IMR-90 (cell line): ENCODE data around the gene PAFAH1B1. TPM values are rescaled to one million over a fixed set of nuclear protein-coding genes. Genes with fewer than 3 reads are reported as not detected.

Experiments
- ATAC-seq: fragments of 200-7000 bp; cut with Tn5 transposase; 2 replicates; pipeline ENCODE4 v1.9.1; 2020; ENCODE audit warnings: low read depth, mild to moderate bottlenecking, moderate library complexity
- BruUV-seq: library from RNA; stranded (reverse); fragments of 400-500 nt; replicated peaks from 2 replicates; lab custom pipeline; 2021; lab: Mats Ljungman, UMichigan
- CTCF ChIA-PET: fragments of 300-600 bp; formaldehyde crosslinking; extraction: SDS; loops from one replicate; lab custom pipeline; 2021; ENCODE audit warnings: antibody characterized with exemption; lab: Yijun Ruan, JAX
- POLR2A ChIA-PET: fragments of 300-600 bp; sonication (Branson Sonifier 250); formaldehyde crosslinking; loops from one replicate; lab custom pipeline; 2022; ENCODE audit warnings: antibody characterized with exemption; ENCODE audit not compliant: unreplicated experiment; lab: Charles Lee
- DNase-seq: peaks from one replicate; pipeline ENCODE4 v3.0.0; 2013
- H2AFZ ChIP-seq: replicated peaks from 2 replicates; pipeline ENCODE3; 2013; ENCODE audit warnings: low read length, mild to moderate bottlenecking; ENCODE audit not compliant: poor library complexity
- H2AK5ac ChIP-seq: 2 replicates; pipeline ENCODE4 v1.6.1; 2013; ENCODE audit warnings: low read depth, low read length, inconsistent platforms
- H2AK9ac ChIP-seq: replicated peaks from 2 replicates; pipeline ENCODE3; 2013; ENCODE audit warnings: mild to moderate bottlenecking, low read depth, low read length, moderate library complexity; ENCODE audit not compliant: poor library complexity
- H2BK120ac ChIP-seq: 2 replicates; pipeline ENCODE4 v1.6.1; 2013; ENCODE audit warnings: low read depth, low read length, inconsistent platforms
- H2BK15ac ChIP-seq: 3 replicates; pipeline ENCODE4 v1.6.1; 2013; ENCODE audit warnings: low read depth, low read length, inconsistent platforms
- H2BK20ac ChIP-seq: 2 replicates; pipeline ENCODE4 v1.6.1; 2013; ENCODE audit warnings: low read depth, mild to moderate bottlenecking, inconsistent platforms, low read length, moderate library complexity
- H2BK5ac ChIP-seq: 2 replicates; pipeline ENCODE4 v1.6.1; 2013; ENCODE audit warnings: mild to moderate bottlenecking, low read depth, low read length, inconsistent platforms; ENCODE audit not compliant: poor library complexity, severe bottlenecking
- H3K14ac ChIP-seq: replicated peaks from 2 replicates; pipeline ENCODE4 v1.6.1; 2013; ENCODE audit warnings: low read depth, low read length, inconsistent platforms
- H3K18ac ChIP-seq: 2 replicates; pipeline ENCODE4 v1.6.1; 2013; ENCODE audit warnings: low read depth, low read length, control low read depth
- H3K23ac ChIP-seq: 2 replicates; pipeline ENCODE4 v1.6.1; 2013; ENCODE audit warnings: low read depth, low read length, inconsistent platforms
- H3K27ac ChIP-seq: 2 replicates; pipeline ENCODE4 v1.5.1; 2013; ENCODE audit warnings: mild to moderate bottlenecking, control low read depth, low read length; ENCODE audit not compliant: insufficient read depth
- H3K27me3 ChIP-seq: 2 replicates; pipeline ENCODE4 v1.6.1; 2013; ENCODE audit warnings: low read length; ENCODE audit not compliant: control insufficient read depth, insufficient read depth
- H3K36me3 ChIP-seq: 2 replicates; pipeline ENCODE4 v1.6.1; 2013; ENCODE audit warnings: low read length, mixed read lengths; ENCODE audit not compliant: control insufficient read depth, insufficient read depth
- H3K4ac ChIP-seq: 2 replicates; pipeline ENCODE4 v1.6.1; 2013; ENCODE audit warnings: low read depth, low read length, inconsistent platforms
- H3K4me1 ChIP-seq: 2 replicates; pipeline ENCODE4 v1.6.1; 2013; ENCODE audit warnings: low read length, mixed read lengths; ENCODE audit not compliant: control insufficient read depth, insufficient read depth
- H3K4me2 ChIP-seq: 2 replicates; pipeline ENCODE4 v1.6.1; 2013; ENCODE audit warnings: low read depth, mild to moderate bottlenecking, control low read depth, low read length, moderate library complexity
- H3K4me3 ChIP-seq: 2 replicates; pipeline ENCODE4 v1.5.1; 2013; ENCODE audit warnings: low read depth, mild to moderate bottlenecking, control low read depth, low read length, moderate library complexity; ENCODE audit not compliant: insufficient read depth
- H3K56ac ChIP-seq: 2 replicates; pipeline ENCODE4 v1.6.1; 2013; ENCODE audit warnings: low read length, inconsistent platforms; ENCODE audit not compliant: insufficient read depth; ENCODE audit errors: extremely low read depth
- H3K79me1 ChIP-seq, 2 experiments: 2 replicates each; pipeline ENCODE4 v1.6.1; 2013; ENCODE audit warnings: low read length in 2 of 2, inconsistent platforms in 1 of 2, low read depth in 1 of 2
- H3K9ac ChIP-seq: 2 replicates; pipeline ENCODE4 v1.6.1; 2013; ENCODE audit warnings: low read depth, low read length, control low read depth
- H3K9me1 ChIP-seq: 2 replicates; pipeline ENCODE4 v1.6.1; 2013; ENCODE audit warnings: low read length, inconsistent platforms; ENCODE audit not compliant: insufficient read depth
- H3K9me3 ChIP-seq: 2 replicates; pipeline ENCODE4 v1.6.1; 2013; ENCODE audit warnings: low read length; ENCODE audit not compliant: control insufficient read depth, insufficient read depth
- H4K20me1 ChIP-seq: 2 replicates; pipeline ENCODE4 v1.6.1; 2013; ENCODE audit warnings: low read length, inconsistent platforms; ENCODE audit not compliant: insufficient read depth
- H4K5ac ChIP-seq: 2 replicates; pipeline ENCODE4 v1.6.1; 2013; ENCODE audit warnings: mild to moderate bottlenecking, low read depth, low read length, control low read depth
- H4K8ac ChIP-seq, 2 experiments: 2 replicates each; pipeline ENCODE4 v1.6.1; 2013; ENCODE audit warnings: low read depth in 2 of 2, low read length in 2 of 2, control low read depth in 1 of 2, inconsistent platforms in 1 of 2
- H4K91ac ChIP-seq: 2 replicates; pipeline ENCODE4 v1.6.1; 2013; ENCODE audit warnings: low read depth, low read length, inconsistent platforms; ENCODE audit not compliant: insufficient read depth
- CHD1 ChIP-seq: IDR thresholded peaks from 2 replicates; pipeline ENCODE4 v1.6.1; 2012; ENCODE audit warnings: low read depth, low read length, improper control_type of control experiment
- FOS ChIP-seq: fragments of 150-350 bp; IDR thresholded peaks from 2 replicates; pipeline ENCODE4 v1.6.1; 2016; ENCODE audit warnings: low read depth, low read length
- MAFK ChIP-seq: IDR thresholded peaks from 2 replicates; pipeline ENCODE4 v1.6.1; 2012; ENCODE audit warnings: low read depth, low read length, improper control_type of control experiment
- MAZ ChIP-seq: IDR thresholded peaks from 2 replicates; pipeline ENCODE4 v1.6.1; 2012; ENCODE audit warnings: low read depth, mild to moderate bottlenecking, low read length, improper control_type of control experiment, moderate library complexity, borderline replicate concordance
- MXI1 ChIP-seq: IDR thresholded peaks from 2 replicates; pipeline ENCODE4 v1.6.1; 2012; ENCODE audit warnings: low read depth, mild to moderate bottlenecking, low read length, moderate library complexity, borderline replicate concordance
- NFE2L2 ChIP-seq: fragments of 150-350 bp; IDR thresholded peaks from 2 replicates; pipeline ENCODE4 v1.6.1; 2016; ENCODE audit warnings: low read depth, mild to moderate bottlenecking, low read length
- RCOR1 ChIP-seq: IDR thresholded peaks from 2 replicates; pipeline ENCODE4 v1.6.1; 2012; ENCODE audit warnings: mild to moderate bottlenecking, low read length, improper control_type of control experiment; ENCODE audit not compliant: insufficient replicate concordance
- SMC3 ChIP-seq: fragments of 150-350 bp; IDR thresholded peaks from 2 replicates; pipeline ENCODE4 v1.6.1; 2016; ENCODE audit warnings: low read depth, mild to moderate bottlenecking, antibody characterized with exemption, low read length, moderate library complexity
- WGBS, 2 experiments: methylation state at CpG; one replicate each; pipeline versions ENCODE4 v1.1.5 to v1.1.7; 2013; ENCODE audit warnings: missing lambda C conversion rate in 2 of 2; ENCODE audit not compliant: insufficient read length in 1 of 2; ENCODE audit errors: extremely low coverage in 2 of 2; 5-methylcytosine and 5-hydroxymethylcytosine counted together
- dilution Hi-C: fragments of 300-500 bp; cut with HindIII; formaldehyde crosslinking; loops from one replicate; pipeline ENCODE4 v1.14.3; 2018; ENCODE audit warnings: low sequenced_read_pairs; ENCODE audit not compliant: unreplicated experiment
- in situ Hi-C: fragments of 300-500 bp; cut with MboI; formaldehyde crosslinking; loops from 3 replicates; pipeline ENCODE4 v1.14.3; 2019; ENCODE audit warnings: low sequenced_read_pairs, inconsistent platforms, mixed read lengths
- intact Hi-C: fragments of 100-400 bp; cut with micrococcal nuclease; formaldehyde crosslinking; loops from 2 replicates; pipeline ENCODE4 v1.10.0; 2022
- polyA plus RNA-seq, 3 experiments: library from polyadenylated mRNA; depleted of rRNA; stranded (reverse); fragments of >200 nt; gene quantifications; 2 replicates each; pipeline ENCODE4 v1.2.3, GENCODE V29; 2012; ENCODE audit warnings: low replicate concordance in 1 of 3
- total RNA-seq: library from RNA; depleted of rRNA; stranded (reverse); fragments of >200 nt; gene quantifications from 2 replicates; pipeline ENCODE4 v1.2.3, GENCODE V29; 2012
- TF ChIP-seq, protein P1 (sequence below): fragments of 150-350 bp; IDR thresholded peaks from 2 replicates; pipeline ENCODE4 v1.6.1; 2017; ENCODE audit warnings: mild to moderate bottlenecking, antibody characterized with exemption, low read length, low read depth
- TF ChIP-seq, protein P2 (sequence below): fragments of 150-350 bp; IDR thresholded peaks from 2 replicates; pipeline ENCODE4 v1.6.1; 2016; ENCODE audit warnings: low read depth, mild to moderate bottlenecking, low read length, moderate library complexity, borderline replicate concordance

The PAFAH1B1 gene
- total and polyA plus RNA-seq, 2 of the 4 experiments (the other 2 are of a cell fraction), result 64.5 to 127 TPM

DNA sequence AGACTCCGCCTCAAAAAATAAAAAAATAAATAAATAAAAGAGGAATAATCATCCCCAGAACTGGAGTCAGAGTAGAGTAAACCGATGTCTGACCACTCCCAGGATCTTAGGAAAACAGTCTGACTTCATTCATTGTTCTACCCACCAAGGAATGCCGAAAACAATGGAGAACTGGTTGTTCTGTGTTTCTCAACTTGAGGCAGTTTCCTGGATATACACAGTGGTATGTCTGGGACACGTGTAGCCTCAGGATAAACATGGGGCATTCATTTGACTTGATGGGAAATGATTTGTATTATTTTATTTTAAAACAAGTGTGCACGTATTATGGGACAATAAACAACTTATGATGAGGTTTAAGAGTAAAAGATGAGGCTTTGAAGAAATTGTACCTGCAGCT lies 32.8 kb upstream of the PAFAH1B1 start:
- 80% methylated on average over 1 of the region's 5 CpGs; no CpG with 5 or more reads in 1 of the 2 experiments for WGBS, 2 experiments
- dilution Hi-C loops, result no loop called here
- CTCF ChIA-PET, result no interaction called here

More for the DNA sequence above, 32.8 kb upstream of the PAFAH1B1 start:
- Histone ChIP-seq H3K18ac (no peak overlapping the region), H3K56ac (no peak overlapping the region), H2BK15ac (no peak overlapping the region), H3K27ac (no peak overlapping the region), H3K27me3 (peaks cover 6% of the 10 kb centered on the region; the same call in 1 of the 2 replicates), H3K9me1 (no peaks in the 10 kb centered on the region), H2BK5ac (no peak overlapping the region), H4K91ac (no peak overlapping the region), H3K4me3 (no peak overlapping the region), H2AK5ac (no peak overlapping the region), H3K14ac (no peak overlapping the region), H4K20me1 (no peaks in the 10 kb centered on the region), H3K36me3 (no peaks in the 10 kb centered on the region), H4K8ac (no peak overlapping the region), H3K23ac (no peak overlapping the region), H3K4me1 (no peaks in the 10 kb centered on the region), H2BK20ac (no peak overlapping the region), H2AK9ac (no peak overlapping the region), H4K5ac (no peak overlapping the region), H3K9me3 (peaks cover 6% of the 10 kb centered on the region), H3K9ac (no peak overlapping the region), H2AFZ (no peak overlapping the region), H3K4ac (no peak overlapping the region), H3K4me2 (no peak overlapping the region), H3K79me1 (no peaks in the 10 kb centered on the region), H2BK120ac (no peak overlapping the region)
- DNase-seq (no peak), ATAC-seq (no peak)
- TF ChIP-seq RCOR1, result no peak
- TF ChIP-seq, protein P1, sequence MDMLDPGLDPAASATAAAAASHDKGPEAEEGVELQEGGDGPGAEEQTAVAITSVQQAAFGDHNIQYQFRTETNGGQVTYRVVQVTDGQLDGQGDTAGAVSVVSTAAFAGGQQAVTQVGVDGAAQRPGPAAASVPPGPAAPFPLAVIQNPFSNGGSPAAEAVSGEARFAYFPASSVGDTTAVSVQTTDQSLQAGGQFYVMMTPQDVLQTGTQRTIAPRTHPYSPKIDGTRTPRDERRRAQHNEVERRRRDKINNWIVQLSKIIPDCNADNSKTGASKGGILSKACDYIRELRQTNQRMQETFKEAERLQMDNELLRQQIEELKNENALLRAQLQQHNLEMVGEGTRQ, result no peak
- no peak for TF ChIP-seq NFE2L2
- no peak for TF ChIP-seq MXI1
- no peak for TF ChIP-seq FOS
- TF ChIP-seq, protein P2, sequence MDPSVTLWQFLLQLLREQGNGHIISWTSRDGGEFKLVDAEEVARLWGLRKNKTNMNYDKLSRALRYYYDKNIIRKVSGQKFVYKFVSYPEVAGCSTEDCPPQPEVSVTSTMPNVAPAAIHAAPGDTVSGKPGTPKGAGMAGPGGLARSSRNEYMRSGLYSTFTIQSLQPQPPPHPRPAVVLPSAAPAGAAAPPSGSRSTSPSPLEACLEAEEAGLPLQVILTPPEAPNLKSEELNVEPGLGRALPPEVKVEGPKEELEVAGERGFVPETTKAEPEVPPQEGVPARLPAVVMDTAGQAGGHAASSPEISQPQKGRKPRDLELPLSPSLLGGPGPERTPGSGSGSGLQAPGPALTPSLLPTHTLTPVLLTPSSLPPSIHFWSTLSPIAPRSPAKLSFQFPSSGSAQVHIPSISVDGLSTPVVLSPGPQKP, result no peak
- no peak for TF ChIP-seq MAZ
- no peak for TF ChIP-seq MAFK
- no peak for TF ChIP-seq SMC3
- no peak for TF ChIP-seq CHD1
- POLR2A ChIA-PET, result no interaction called here
- intact Hi-C loops (no loop called here), in situ Hi-C loops (no loop called here)
- no TSS peak for BruUV-seq
